ENCODE results near the gene PRRG1. TPM values are rescaled to one million over a fixed set of nuclear protein-coding genes. Genes with fewer than 3 reads are reported as not detected.

The PRRG1 gene
- total and polyA plus RNA-seq, 2 donors (not counting 1 experiment from before 2014, with no cell fraction given), result 10.2 to 15.5 TPM

- no peak for TF ChIP-seq EZH2 (IDR thresholded peaks at IDR 0.05; ENCODE audit: low read length, missing control alignments)
- TF ChIP-seq CTCF (conservative IDR thresholded peaks at IDR 0.05 in 1 of 2, IDR thresholded peaks at IDR 0.05 in 1 of 2; ENCODE audit: low read depth in 1 of 2, low read length in 2 of 2), result no peak
- no peaks in the 10 kb centered on the region for H3K79me2 ChIP-seq (ENCODE audit: control insufficient read depth, insufficient read depth, low read length)
- H2AFZ ChIP-seq (ENCODE audit: low read length), result no peak overlapping the region
These were observed 18.8 kb downstream of the PRRG1 start for GRCh38 chrX:37367946-37368345.

GRCh38 chrX:37370499-37371141 lies 21.5 kb downstream of the PRRG1 start:
- Histone ChIP-seq H3K4me1 (ENCODE audit: control insufficient read depth, extremely low read depth, insufficient read depth, low read length) (no peaks in the 10 kb centered on the region), H3K79me2 (ENCODE audit: control insufficient read depth, insufficient read depth, low read length) (peaks cover 2% of the 10 kb centered on the region), H3K9ac (ENCODE audit: insufficient read depth, low read length) (no peak overlapping the region), H2AFZ (ENCODE audit: low read length) (no peak overlapping the region), H4K20me1 (ENCODE audit: control insufficient read depth, extremely low read depth, insufficient read depth, low read length) (no peaks in the 10 kb centered on the region), H3K27ac (ENCODE audit: insufficient read depth, low read length) (no peak overlapping the region), H3K36me3 (ENCODE audit: control insufficient read depth, insufficient read depth, low read length) (no peaks in the 10 kb centered on the region), H3K4me2 (ENCODE audit: extremely low read depth, insufficient read depth, low read length) (no peak overlapping the region), H3K4me3 (replicated peaks in 1 of 4; ENCODE audit: control extremely low read depth in 1 of 4, insufficient read depth in 1 of 4, low read depth in 3 of 4, low read length in 4 of 4) (no peak overlapping the region), H3K9me3 (ENCODE audit: control insufficient read depth, insufficient read depth, low read depth, low read length) (no peaks in the 10 kb centered on the region), H3K27me3 (ENCODE audit: control insufficient read depth, insufficient read depth, low read length) (no peaks in the 10 kb centered on the region)
- no peak for DNase-seq (ENCODE audit: low read depth in 2 of 2)
- TF ChIP-seq EZH2 (IDR thresholded peaks at IDR 0.05; ENCODE audit: low read length, missing control alignments) (no peak), CTCF (conservative IDR thresholded peaks at IDR 0.05 in 1 of 2, IDR thresholded peaks at IDR 0.05 in 1 of 2; ENCODE audit: low read depth in 1 of 2, low read length in 2 of 2) (no peak)

More at GRCh38 chrX:37367946-37368345, 18.8 kb downstream of the PRRG1 start:
- no peak for DNase-seq (ENCODE audit: low read depth in 2 of 2)
- Histone ChIP-seq H3K36me3 (ENCODE audit: control insufficient read depth, insufficient read depth, low read length) (no peaks in the 10 kb centered on the region), H3K27me3 (ENCODE audit: control insufficient read depth, insufficient read depth, low read length) (no peaks in the 10 kb centered on the region), H3K9me3 (ENCODE audit: control insufficient read depth, insufficient read depth, low read depth, low read length) (no peaks in the 10 kb centered on the region), H3K4me3 (replicated peaks in 1 of 4; ENCODE audit: control extremely low read depth in 1 of 4, insufficient read depth in 1 of 4, low read depth in 3 of 4, low read length in 4 of 4) (no peak overlapping the region), H3K27ac (ENCODE audit: insufficient read depth, low read length) (no peak overlapping the region), H3K4me2 (ENCODE audit: extremely low read depth, insufficient read depth, low read length) (no peak overlapping the region), H3K4me1 (ENCODE audit: control insufficient read depth, extremely low read depth, insufficient read depth, low read length) (no peaks in the 10 kb centered on the region), H4K20me1 (ENCODE audit: control insufficient read depth, extremely low read depth, insufficient read depth, low read length) (no peaks in the 10 kb centered on the region), H3K9ac (ENCODE audit: insufficient read depth, low read length) (no peak overlapping the region)

DNA sequence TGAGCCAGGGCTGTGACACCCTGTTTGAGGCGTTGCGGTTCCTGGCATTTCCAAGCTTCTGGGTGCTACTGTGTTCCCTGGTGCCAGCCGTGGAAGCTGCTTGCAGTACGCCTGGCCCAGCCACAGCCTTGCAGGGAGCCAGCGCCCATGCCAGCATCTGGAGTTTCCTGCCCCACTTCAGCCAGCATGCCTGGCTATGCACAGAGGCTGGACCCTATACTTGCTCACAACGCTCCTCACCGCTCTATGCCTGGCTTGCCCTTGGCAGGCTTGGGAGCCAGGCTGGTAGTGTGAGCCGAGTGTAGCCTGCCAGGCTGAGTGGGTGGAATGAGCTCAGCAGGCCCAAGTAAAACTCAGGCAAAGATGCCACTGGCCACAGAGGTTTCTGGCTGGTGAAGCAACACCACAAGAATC lies 22.4 kb downstream of the PRRG1 start:
- no peak overlapping the region for H3K27ac ChIP-seq (ENCODE audit: insufficient read depth, low read length)
- no peak overlapping the region for H3K4me2 ChIP-seq (ENCODE audit: extremely low read depth, insufficient read depth, low read length)
- no peak overlapping the region for H3K4me3 ChIP-seq (replicated peaks in 1 of 4; ENCODE audit: control extremely low read depth in 1 of 4, insufficient read depth in 1 of 4, low read depth in 3 of 4, low read length in 4 of 4)
- no peaks in the 10 kb centered on the region for H3K4me1 ChIP-seq (ENCODE audit: control insufficient read depth, extremely low read depth, insufficient read depth, low read length)
- H3K36me3 ChIP-seq (ENCODE audit: control insufficient read depth, insufficient read depth, low read length), result no peaks in the 10 kb centered on the region
- H3K9me3 ChIP-seq (ENCODE audit: control insufficient read depth, insufficient read depth, low read depth, low read length), result no peaks in the 10 kb centered on the region
- H2AFZ ChIP-seq (ENCODE audit: low read length), result no peak overlapping the region
- no peak overlapping the region for H3K9ac ChIP-seq (ENCODE audit: insufficient read depth, low read length)
- H4K20me1 ChIP-seq (ENCODE audit: control insufficient read depth, extremely low read depth, insufficient read depth, low read length), result peaks cover 1% of the 10 kb centered on the region
- DNase-seq (ENCODE audit: low read depth in 2 of 2), result peak in 1 of 2 donors; percentile 57
- H3K79me2 ChIP-seq (ENCODE audit: control insufficient read depth, insufficient read depth, low read length), result peaks cover 2% of the 10 kb centered on the region
- no peaks in the 10 kb centered on the region for H3K27me3 ChIP-seq (ENCODE audit: control insufficient read depth, insufficient read depth, low read length)
- TF ChIP-seq CTCF (conservative IDR thresholded peaks at IDR 0.05 in 1 of 2, IDR thresholded peaks at IDR 0.05 in 1 of 2; ENCODE audit: low read depth in 1 of 2, low read length in 2 of 2) (no peak), EZH2 (IDR thresholded peaks at IDR 0.05; ENCODE audit: low read length, missing control alignments) (no peak)

Measured in fibroblast of lung (primary cell).